Osteoblast (primary cell): ENCODE data around the gene SLC6A4. TPM values are rescaled to one million over a fixed set of nuclear protein-coding genes. Genes with fewer than 3 reads are reported as not detected.

Source experiments
- DNase-seq: peaks from one replicate; pipeline ENCODE4 v3.0.0; 2011; ENCODE audit warnings: low spot score, mixed read lengths; ENCODE audit not compliant: insufficient read length; ENCODE audit errors: missing footprints
- H2AFZ ChIP-seq: 2 replicates; pipeline ENCODE4 v1.6.0; 2011; ENCODE audit warnings: mild to moderate bottlenecking, low read length
- H3K27ac ChIP-seq: 2 replicates; pipeline ENCODE4 v1.5.1; 2011; ENCODE audit warnings: mild to moderate bottlenecking, low read depth, low read length, moderate library complexity
- H3K27me3 ChIP-seq: 2 replicates; pipeline ENCODE4 v1.6.0; 2012; ENCODE audit warnings: mild to moderate bottlenecking, control low read depth, inconsistent platforms, low read length, moderate library complexity; ENCODE audit not compliant: insufficient read depth
- H3K36me3 ChIP-seq: 2 replicates; pipeline ENCODE4 v1.5.1; 2011; ENCODE audit warnings: mild to moderate bottlenecking, low read length, control low read depth, moderate library complexity; ENCODE audit not compliant: insufficient read depth
- H3K4me1 ChIP-seq: 2 replicates; pipeline ENCODE4 v1.5.1; 2011; ENCODE audit warnings: mild to moderate bottlenecking, low read length, control low read depth, moderate library complexity; ENCODE audit not compliant: insufficient read depth
- H3K4me2 ChIP-seq: 2 replicates; pipeline ENCODE4 v1.6.0; 2011; ENCODE audit warnings: mild to moderate bottlenecking, low read length; ENCODE audit not compliant: insufficient read depth
- H3K4me3 ChIP-seq: fragments of 200-600 bp; sonication (generic); 3 replicates; pipeline ENCODE4 v1.5.1; 2012; ENCODE audit warnings: mild to moderate bottlenecking, low read length, inconsistent platforms; ENCODE audit not compliant: insufficient read depth
- H3K79me2 ChIP-seq: 2 replicates; pipeline ENCODE4 v1.6.0; 2012; ENCODE audit warnings: mild to moderate bottlenecking, low read length, control low read depth, inconsistent platforms; ENCODE audit not compliant: insufficient read depth
- H3K9me3 ChIP-seq: 2 replicates; pipeline ENCODE4 v1.5.1; 2011; ENCODE audit warnings: low read depth, low read length, control low read depth
- H4K20me1 ChIP-seq: 2 replicates; pipeline ENCODE4 v1.6.0; 2012; ENCODE audit warnings: mild to moderate bottlenecking, low read length, control low read depth; ENCODE audit not compliant: insufficient read depth
- total RNA-seq: library from RNA; depleted of rRNA; stranded (reverse); fragments of >200 nt; gene quantifications from 2 replicates; pipeline ENCODE4 v1.2.3, GENCODE V29; 2012
- TF ChIP-seq, protein P1 (sequence below): IDR thresholded peaks from 2 replicates; pipeline ENCODE4 v1.5.1; 2011; ENCODE audit warnings: mild to moderate bottlenecking, low read depth, low read length, moderate library complexity; ENCODE audit errors: extremely low read depth

The SLC6A4 gene
- total RNA-seq, 1 donor: 0.36 TPM

DNA sequence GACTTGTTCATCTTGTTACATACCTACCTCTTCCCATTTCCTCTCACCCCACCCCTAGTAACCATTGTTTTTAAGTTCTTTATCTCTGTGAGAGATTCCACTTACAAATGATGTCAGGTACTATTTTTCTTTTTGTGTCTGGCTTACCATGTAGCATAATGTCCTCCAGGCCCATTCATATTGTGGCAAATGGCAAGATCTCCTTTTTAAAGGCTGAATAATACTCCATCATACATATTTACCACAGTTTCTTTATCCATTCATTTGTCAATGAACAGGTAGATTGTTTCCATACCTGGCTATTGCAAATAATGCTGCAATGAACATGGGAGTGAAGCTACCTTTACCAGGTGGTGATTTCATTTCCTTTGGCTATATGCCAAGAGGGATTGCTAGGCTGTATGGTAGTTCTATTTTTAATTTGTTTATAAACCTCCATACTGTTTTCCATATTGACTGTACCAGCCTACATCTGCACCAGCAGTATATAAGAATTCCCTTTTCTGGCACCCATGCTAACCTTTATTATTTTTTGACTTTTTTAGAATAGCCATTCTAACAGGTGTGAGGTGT is 65.0 kb downstream of the SLC6A4 start:
- no peak overlapping the region for H3K4me2 ChIP-seq
- H3K4me1 ChIP-seq: no peaks in the 10 kb centered on the region
- H2AFZ ChIP-seq: no peak overlapping the region
- H3K79me2 ChIP-seq: peaks cover 59% of the 10 kb centered on the region
- TF ChIP-seq, protein P1, sequence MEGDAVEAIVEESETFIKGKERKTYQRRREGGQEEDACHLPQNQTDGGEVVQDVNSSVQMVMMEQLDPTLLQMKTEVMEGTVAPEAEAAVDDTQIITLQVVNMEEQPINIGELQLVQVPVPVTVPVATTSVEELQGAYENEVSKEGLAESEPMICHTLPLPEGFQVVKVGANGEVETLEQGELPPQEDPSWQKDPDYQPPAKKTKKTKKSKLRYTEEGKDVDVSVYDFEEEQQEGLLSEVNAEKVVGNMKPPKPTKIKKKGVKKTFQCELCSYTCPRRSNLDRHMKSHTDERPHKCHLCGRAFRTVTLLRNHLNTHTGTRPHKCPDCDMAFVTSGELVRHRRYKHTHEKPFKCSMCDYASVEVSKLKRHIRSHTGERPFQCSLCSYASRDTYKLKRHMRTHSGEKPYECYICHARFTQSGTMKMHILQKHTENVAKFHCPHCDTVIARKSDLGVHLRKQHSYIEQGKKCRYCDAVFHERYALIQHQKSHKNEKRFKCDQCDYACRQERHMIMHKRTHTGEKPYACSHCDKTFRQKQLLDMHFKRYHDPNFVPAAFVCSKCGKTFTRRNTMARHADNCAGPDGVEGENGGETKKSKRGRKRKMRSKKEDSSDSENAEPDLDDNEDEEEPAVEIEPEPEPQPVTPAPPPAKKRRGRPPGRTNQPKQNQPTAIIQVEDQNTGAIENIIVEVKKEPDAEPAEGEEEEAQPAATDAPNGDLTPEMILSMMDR: no peak
- H3K4me3 ChIP-seq: no peak overlapping the region
- H3K27me3 ChIP-seq: no peaks in the 10 kb centered on the region
- no peak overlapping the region for H3K27ac ChIP-seq
- no peaks in the 10 kb centered on the region for H3K9me3 ChIP-seq
- no peak for DNase-seq
- peaks cover 27% of the 10 kb centered on the region for H3K36me3 ChIP-seq
- H4K20me1 ChIP-seq: no peaks in the 10 kb centered on the region

DNA sequence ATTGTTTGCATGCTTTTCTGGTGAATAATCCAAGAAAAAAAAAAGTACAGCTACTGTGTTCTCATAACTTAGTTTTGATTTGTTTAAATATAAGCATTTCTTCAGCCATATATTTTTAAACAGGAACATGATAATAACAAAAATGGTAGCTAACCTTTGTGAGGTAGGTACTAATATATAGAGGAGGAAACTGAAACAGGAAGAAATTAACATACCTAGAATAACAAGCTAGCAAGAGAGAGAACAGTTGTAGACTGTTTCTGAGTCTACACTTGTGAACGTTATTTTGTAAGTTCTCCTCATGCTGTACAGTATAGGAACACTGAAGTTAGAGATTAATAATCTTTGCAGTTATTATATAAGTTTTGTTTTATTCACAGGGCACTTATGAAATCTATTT is 69.5 kb downstream of the SLC6A4 start:
- H3K9me3 ChIP-seq: no peaks in the 10 kb centered on the region
- no peak overlapping the region for H2AFZ ChIP-seq
- H3K36me3 ChIP-seq: no peaks in the 10 kb centered on the region
- TF ChIP-seq, protein P1: no peak
- H3K4me1 ChIP-seq: peaks cover 2% of the 10 kb centered on the region
- no peak overlapping the region for H3K4me3 ChIP-seq
- H3K4me2 ChIP-seq: no peak overlapping the region
- peaks cover 80% of the 10 kb centered on the region for H3K79me2 ChIP-seq
- peaks cover 10% of the 10 kb centered on the region for H4K20me1 ChIP-seq
- H3K27me3 ChIP-seq: no peaks in the 10 kb centered on the region
- no peak overlapping the region for H3K27ac ChIP-seq
- no peak for DNase-seq

DNA sequence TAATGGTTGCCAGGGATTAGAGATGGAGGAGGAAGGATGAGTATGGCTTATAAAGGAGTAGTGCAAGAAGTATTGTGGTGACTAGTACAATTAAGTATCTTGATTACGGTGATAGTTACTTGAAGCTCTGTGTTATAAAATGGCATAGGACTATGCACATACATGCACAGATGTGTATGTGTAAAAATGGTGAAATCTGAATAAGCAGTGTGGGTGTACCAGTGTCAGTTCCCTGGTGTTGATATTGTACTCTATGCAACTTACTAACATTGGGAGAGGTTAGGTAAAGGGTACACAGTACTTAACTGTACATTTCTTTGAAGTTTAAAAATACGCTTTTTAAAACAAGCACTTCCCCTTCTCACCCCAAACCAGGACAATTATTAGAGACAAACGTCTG is 70.3 kb downstream of the SLC6A4 start:
- no peak overlapping the region for H3K4me2 ChIP-seq
- H3K79me2 ChIP-seq: peaks cover 81% of the 10 kb centered on the region
- H3K4me3 ChIP-seq: no peak overlapping the region
- H4K20me1 ChIP-seq: peaks cover 10% of the 10 kb centered on the region
- no peak overlapping the region for H2AFZ ChIP-seq
- DNase-seq: no peak
- no peak overlapping the region for H3K27ac ChIP-seq
- H3K9me3 ChIP-seq: no peaks in the 10 kb centered on the region
- H3K27me3 ChIP-seq: no peaks in the 10 kb centered on the region
- TF ChIP-seq, protein P1: no peak
- H3K36me3 ChIP-seq: peaks cover 3% of the 10 kb centered on the region
- peaks cover 3% of the 10 kb centered on the region for H3K4me1 ChIP-seq

DNA sequence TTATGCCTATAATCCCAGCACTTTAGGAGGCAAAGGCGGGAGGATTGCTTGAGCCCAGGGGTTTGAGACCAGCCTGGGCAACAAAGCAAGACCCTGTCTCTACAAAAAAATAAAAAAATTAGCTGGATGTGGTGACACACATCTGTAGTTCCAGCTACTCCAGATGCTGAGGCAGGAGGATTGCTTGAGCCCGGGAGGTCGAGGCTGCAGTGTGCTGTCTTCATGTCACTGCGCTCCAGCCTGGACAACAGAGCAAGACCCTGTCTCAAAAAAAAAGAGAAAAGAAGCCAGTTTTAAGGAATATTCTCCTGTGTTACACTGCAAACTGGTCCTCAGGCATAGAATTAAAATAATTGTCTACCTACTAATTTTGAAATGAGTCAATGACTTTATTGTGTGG is 71.0 kb downstream of the SLC6A4 start:
- Histone ChIP-seq H3K9me3 (no peaks in the 10 kb centered on the region), H3K4me2 (no peak overlapping the region), H3K4me1 (peaks cover 3% of the 10 kb centered on the region), H4K20me1 (peaks cover 10% of the 10 kb centered on the region), H3K27ac (no peak overlapping the region), H3K4me3 (no peak overlapping the region), H3K36me3 (peaks cover 7% of the 10 kb centered on the region), H3K27me3 (no peaks in the 10 kb centered on the region), H2AFZ (no peak overlapping the region), H3K79me2 (peaks cover 87% of the 10 kb centered on the region)
- DNase-seq: no peak
- TF ChIP-seq, protein P1: no peak
